HG02571 (cell line): ENCODE results near the gene CKAP5.

Source experiments
- ATAC-seq: cut with Tn5 transposase; IDR thresholded peaks from one replicate; pipeline ENCODE4 v1.9.1; 2021; ENCODE audit warnings: mild to moderate bottlenecking, moderate library complexity; ENCODE audit not compliant: unreplicated experiment

The CKAP5 gene

DNA sequence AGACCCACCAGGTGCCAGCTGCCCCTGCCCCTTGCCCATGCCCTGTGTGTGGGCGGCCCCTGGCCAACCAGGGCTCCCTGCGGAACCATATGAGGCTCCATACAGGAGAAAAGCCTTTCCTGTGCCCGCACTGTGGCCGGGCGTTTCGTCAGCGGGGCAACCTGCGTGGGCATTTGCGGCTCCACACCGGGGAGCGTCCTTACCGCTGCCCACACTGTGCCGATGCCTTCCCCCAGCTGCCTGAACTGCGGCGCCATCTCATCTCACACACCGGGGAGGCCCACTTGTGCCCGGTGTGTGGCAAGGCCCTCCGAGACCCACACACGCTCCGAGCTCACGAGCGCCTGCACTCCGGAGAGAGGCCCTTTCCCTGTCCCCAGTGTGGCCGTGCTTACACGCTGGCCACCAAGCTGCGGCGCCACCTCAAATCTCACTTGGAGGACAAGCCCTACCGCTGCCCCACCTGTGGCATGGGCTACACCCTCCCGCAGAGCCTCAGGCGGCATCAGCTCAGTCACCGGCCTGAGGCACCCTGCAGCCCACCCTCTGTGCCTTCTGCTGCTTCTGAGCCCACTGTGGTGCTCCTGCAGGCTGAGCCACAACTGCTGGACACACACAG lies 140.9 kb downstream of the CKAP5 start:
- ATAC-seq = no peak

DNA sequence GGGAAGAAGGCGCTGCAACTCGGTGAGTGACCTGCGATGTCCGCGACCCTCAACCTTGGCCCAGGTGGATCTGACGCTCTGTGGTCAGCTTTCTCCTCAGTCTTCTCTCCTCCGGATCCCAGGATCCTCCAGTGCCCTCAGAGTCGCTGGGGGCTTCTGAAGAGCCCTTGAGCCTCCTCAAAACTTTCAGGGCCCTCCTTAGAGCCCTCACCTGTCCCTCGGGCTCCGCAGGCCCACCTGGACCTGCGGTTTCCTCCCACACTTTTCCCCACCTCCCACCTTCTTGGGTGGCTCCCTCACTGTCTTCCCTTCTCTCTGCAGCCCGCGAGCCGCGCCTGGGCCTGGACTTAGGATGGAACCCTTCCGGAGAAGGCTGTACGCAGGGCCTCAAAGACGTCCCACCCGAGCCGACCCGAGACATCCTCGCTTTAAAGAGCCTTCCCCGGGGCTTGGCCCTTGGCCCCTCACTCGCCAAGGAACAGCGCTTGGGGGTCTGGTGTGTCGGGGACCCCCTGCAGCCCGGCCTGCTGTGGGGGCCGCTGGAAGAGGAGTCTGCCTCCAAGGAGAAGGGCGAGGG lies 144.9 kb downstream of the CKAP5 start:
- ATAC-seq = no peak

DNA sequence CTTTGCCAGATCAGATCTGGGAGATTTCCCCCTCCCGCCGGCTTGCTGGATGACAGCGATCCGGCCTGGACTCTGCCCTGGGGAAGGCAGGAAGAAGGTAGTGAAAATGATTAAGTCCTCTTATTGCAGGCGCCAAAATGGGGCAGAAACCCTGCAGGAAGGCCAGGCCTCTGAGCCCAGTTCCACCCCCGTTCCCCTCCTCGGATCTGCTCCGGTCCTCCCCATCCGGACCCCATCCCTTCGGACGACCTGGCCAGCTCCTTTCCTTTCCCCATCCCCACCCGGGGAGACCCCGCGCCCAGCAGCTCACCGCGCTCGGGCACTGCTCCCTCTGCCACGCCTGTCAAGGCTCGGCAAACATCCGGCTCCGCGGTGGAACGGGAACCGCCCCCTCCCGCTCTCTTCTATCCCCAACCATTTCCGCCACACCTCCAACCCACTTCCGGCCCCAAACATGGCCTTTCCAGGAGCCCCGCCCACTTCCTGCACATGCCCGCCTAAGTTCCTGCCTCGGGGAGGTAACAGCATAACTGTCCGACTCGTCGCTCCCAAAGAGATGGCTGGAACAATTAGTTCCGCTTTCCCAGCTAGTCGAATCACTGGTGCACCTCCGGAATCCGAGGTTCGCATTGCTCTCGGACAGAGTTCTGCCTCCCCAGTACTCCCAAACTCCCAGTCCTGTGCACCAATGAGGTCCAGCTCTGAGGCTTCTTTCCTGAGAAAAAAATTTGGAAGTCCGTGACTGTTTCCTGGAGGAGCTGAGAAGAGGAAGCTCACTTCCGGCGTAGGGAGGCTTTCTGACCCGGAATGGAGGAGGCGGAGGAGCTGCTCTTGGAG lies 145.6 kb downstream of the CKAP5 start, which contains the start of the genes ARHGAP1 and ZNF408:
Gene ARHGAP1 (minus strand): TSS at position 379 of the 837 bp plus-strand sequence. CDS start 4,512 bp downstream, outside the sequence.
Gene ZNF408 (plus strand): TSS at position 791 of the 837 bp plus-strand sequence. CDS start 17 bp downstream, at position 808.
- ATAC-seq = peak; percentile 87

DNA sequence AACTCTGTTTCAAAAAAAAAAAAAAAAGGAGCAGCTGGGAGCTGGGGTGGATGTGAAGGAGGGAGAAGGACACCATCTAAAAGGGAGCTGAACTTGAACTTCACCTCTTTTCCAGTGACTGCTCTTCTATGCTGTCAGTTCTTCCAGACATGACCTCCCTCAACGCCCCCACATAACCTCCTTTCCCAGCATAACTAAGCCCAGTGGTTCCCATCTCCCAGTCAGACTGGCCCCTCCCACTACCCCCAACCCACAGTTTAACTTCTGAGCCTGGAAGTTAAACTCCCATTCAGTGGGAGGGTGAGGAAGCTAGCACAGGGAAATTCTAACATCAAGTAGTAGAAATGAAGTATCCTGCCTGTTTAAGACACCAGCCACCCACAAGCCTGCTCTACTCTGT lies 147.5 kb downstream of the CKAP5 start:
- ATAC-seq = no peak

DNA sequence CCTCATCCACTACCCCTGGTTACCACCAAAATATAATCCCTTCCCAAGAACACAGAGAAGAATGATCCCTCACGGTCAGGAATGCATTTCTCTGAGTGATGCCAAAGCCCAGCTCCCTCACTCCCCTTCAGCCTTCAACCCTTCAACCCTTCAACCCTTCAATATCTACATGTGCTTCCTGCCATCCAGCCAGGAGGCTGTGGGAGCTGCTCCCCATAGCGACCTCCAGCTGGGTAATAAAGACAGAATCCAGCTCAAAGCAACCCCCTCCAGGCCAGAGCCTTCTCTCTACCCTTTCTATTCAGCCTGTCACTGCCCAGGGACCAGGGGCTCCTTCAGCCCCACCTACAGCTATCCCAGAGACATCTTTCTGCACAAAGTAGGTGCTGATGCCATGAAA lies 148.4 kb downstream of the CKAP5 start:
- ATAC-seq = no peak

DNA sequence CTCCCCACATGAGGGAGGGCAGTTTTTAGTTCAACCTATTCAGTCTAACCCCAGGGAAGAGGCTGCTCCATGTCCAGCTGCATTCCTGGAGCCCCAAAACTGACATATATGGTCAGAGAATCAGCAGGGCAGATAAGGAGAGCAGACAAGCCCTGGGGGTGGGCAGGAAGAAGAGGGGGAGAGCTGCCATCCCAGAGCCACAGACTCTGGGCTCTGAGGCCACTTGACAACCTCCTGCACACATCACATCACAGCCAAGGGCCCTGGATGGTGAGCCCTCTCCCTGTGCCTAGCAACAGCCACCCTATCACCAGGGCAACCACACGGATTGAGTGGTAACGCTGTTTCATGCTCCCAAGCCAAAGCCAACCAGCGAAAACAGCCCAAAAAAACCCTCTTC lies 148.8 kb downstream of the CKAP5 start:
- no peak for ATAC-seq

DNA sequence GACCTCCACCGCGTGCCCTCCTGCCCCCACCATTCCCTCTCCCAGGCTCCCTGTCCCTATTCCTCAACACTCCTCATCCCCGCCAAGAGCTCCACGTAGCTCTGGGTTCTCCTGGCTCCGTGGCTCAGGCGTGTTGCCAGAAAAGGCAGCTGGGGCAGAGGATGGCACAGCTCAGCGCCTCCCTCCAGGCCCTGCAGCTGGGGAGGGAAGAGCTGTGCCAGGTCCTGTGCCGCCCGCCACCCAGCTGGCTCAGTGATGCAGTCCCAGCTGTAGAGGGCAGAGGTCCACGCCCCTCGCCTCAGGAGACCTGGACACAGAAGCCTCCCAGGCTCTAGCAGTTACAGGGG lies 149.9 kb downstream of the CKAP5 start:
- ATAC-seq = no peak

DNA sequence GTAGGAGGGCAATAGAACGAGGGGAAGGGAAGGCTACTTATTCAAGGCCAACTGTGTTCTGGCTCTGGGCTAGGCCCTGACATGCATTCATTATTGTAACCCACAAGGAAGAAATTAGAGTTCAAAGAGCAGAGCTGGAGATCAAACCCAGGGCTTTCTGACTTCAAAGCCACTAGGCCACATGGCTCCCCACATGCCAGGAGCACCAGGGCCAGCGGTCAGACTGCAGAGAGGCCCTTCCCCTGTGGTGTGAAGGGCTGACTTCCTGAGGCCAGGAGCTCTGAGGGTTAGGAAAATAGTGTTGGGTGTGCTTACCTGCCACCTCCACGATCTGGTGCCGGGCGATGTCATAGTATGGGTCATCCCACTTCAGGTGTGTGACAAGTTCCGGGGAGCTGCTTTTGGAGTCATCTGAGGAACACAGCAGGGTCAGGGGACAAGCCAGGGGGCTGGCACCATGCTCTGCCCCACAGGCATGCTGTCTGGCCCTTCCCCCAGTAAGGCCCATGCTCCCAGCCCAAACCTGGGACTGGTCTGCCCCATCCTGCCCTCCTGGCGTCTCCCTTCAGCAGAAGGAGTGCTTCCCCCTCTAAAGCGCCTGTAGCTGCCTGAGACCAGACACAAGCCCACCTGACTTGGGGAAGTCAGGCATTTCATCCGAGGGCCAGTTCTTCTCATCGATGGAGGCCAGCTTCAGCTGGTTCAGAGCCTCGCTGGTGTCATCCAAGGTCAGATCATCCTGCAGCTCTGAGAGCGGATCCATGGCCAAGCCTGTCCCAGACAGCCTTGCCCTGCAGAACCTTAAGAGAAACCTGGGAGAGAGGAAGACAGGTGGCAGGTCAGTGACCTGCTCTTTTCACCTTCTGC lies 150.5 kb downstream of the CKAP5 start:
- no peak for ATAC-seq

DNA sequence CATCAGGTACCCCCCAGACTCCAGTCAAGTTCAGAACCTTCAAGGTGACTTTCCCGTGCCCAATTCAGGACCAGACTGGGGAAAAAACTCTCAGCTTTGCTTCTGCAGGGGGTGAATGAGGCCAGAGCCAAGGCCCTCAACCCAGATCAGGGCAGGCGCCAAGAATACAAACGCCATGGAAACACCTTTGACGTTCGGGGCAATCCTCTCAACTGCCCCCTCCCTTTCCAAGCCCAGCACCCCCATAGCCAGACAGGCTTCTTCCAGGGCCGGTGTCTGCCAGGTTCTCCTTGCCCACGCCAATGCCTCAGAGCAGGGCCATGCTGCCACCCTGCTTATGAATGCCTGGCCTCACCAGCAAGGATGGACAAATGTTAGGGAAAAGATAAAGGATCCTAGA lies 151.5 kb downstream of the CKAP5 start:
- ATAC-seq = no peak

DNA sequence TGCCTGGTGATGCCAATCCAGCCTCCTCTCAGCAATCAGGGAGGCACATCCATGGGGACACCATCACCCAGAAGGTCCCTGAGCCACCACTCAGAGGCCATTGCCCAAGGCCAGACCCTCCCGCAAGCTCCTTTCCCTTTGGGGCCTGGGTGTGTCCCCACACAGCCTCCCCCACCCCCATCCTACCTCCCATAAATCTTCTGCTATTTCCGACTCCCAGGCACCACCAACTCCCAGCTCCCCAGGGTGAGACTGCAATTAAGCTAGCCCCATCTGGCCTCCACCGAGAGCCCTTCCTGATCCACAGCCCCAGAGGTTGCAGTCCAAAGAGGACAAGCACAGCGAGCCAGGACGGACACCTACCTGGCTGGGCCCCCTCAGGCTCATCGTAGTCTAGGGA lies 152.0 kb downstream of the CKAP5 start:
- no peak for ATAC-seq

DNA sequence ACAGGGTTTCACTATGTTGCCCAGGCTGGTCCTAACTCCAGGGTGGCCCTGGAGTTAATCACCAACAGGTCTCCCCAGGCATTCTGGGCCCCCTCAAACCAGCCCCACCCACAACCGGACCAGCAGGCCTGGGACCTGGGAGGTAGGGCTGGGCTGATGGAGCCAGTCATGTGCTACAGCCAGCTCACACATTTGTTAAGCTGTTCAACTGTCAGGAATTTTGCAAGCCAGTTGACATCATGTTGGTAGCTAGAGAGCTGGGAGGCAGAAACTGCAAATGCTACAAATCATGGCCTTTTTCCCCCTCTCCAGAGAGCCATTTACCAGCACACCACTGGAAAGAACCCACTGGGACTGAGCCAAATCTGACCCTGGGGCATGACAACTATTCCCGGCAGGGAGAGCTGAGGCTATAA lies 152.5 kb downstream of the CKAP5 start:
- ATAC-seq = no peak
